H9 (cell line): ENCODE data around the gene CRBN. TPM values are rescaled to one million over a fixed set of nuclear protein-coding genes. Genes with fewer than 3 reads are reported as not detected.

ENCODE experiments used
- DNase-seq: peaks from one replicate; pipeline ENCODE4 v3.0.0-alpha.2; 2017
- H2AFZ ChIP-seq: one replicate; pipeline ENCODE4 v1.6.1; 2013; ENCODE audit warnings: mild to moderate bottlenecking, low read length, control low read depth, moderate library complexity
- H2AK5ac ChIP-seq: 2 replicates; pipeline ENCODE4 v1.6.1; 2013; ENCODE audit warnings: low read length, control low read depth, mixed read lengths; ENCODE audit not compliant: insufficient read length
- H2BK120ac ChIP-seq: one replicate; pipeline ENCODE4 v1.6.1; 2013; ENCODE audit warnings: low read depth, mild to moderate bottlenecking, low read length, control low read depth, inconsistent platforms; ENCODE audit not compliant: poor library complexity, severe bottlenecking
- H2BK12ac ChIP-seq: 2 replicates; pipeline ENCODE4 v1.6.1; 2013; ENCODE audit warnings: low read length, control low read depth, mixed read lengths, low read depth; ENCODE audit not compliant: insufficient read length
- H2BK15ac ChIP-seq: 2 replicates; pipeline ENCODE4 v1.6.1; 2013; ENCODE audit warnings: low read depth, low read length, control low read depth
- H2BK20ac ChIP-seq: one replicate; pipeline ENCODE4 v1.6.1; 2013; ENCODE audit warnings: low read depth, mild to moderate bottlenecking, low read length, control low read depth, inconsistent platforms; ENCODE audit not compliant: poor library complexity, severe bottlenecking
- H2BK5ac ChIP-seq: 2 replicates; pipeline ENCODE4 v1.6.1; 2013; ENCODE audit warnings: low read length, control low read depth, mixed read lengths; ENCODE audit not compliant: insufficient read length
- H3K14ac ChIP-seq: 2 replicates; pipeline ENCODE4 v1.6.1; 2013; ENCODE audit warnings: low read length, control low read depth; ENCODE audit not compliant: insufficient read depth
- H3K18ac ChIP-seq: 2 replicates; pipeline ENCODE4 v1.6.1; 2013; ENCODE audit warnings: low read depth, mild to moderate bottlenecking, mixed read lengths, low read length, control low read depth; ENCODE audit not compliant: insufficient read length
- H3K23ac ChIP-seq: 2 replicates; pipeline ENCODE4 v1.6.1; 2013; ENCODE audit warnings: low read length, control low read depth, mixed read lengths, low read depth; ENCODE audit not compliant: insufficient read length
- H3K23me2 ChIP-seq: 2 replicates; pipeline ENCODE4 v1.6.1; 2013; ENCODE audit warnings: low read depth, mild to moderate bottlenecking, mixed read lengths, low read length, control low read depth; ENCODE audit not compliant: insufficient read length, poor library complexity, severe bottlenecking
- H3K27ac ChIP-seq: 2 replicates; pipeline ENCODE4 v1.5.1; 2013; ENCODE audit warnings: low read length, control low read depth, mixed read lengths, low read depth; ENCODE audit not compliant: insufficient read length
- H3K27me3 ChIP-seq: 2 replicates; pipeline ENCODE4 v1.6.1; 2013; ENCODE audit warnings: low read length, control low read depth, inconsistent platforms; ENCODE audit not compliant: insufficient read depth
- H3K4ac ChIP-seq: 2 replicates; pipeline ENCODE4 v1.6.1; 2013; ENCODE audit warnings: low read depth, mild to moderate bottlenecking, control low read depth, inconsistent platforms, low read length, moderate library complexity
- H3K4me1 ChIP-seq: 2 replicates; pipeline ENCODE4 v1.6.1; 2013; ENCODE audit warnings: low read length, control low read depth, inconsistent platforms; ENCODE audit not compliant: insufficient read depth
- H3K4me2 ChIP-seq: 2 replicates; pipeline ENCODE4 v1.6.1; 2013; ENCODE audit warnings: low read length, control low read depth, mixed read lengths; ENCODE audit not compliant: insufficient read length, insufficient read depth
- H3K56ac ChIP-seq: 2 replicates; pipeline ENCODE4 v1.6.1; 2013; ENCODE audit warnings: low read depth, mild to moderate bottlenecking, mixed read lengths, low read length, control low read depth; ENCODE audit not compliant: insufficient read length
- H3K79me1 ChIP-seq: 2 replicates; pipeline ENCODE4 v1.6.1; 2013; ENCODE audit warnings: low read depth, mild to moderate bottlenecking, moderate library complexity, low read length, control low read depth, inconsistent platforms; ENCODE audit not compliant: insufficient read depth, poor library complexity, severe bottlenecking
- H3K79me2 ChIP-seq: 2 replicates; pipeline ENCODE4 v1.6.1; 2013; ENCODE audit warnings: low read length, control low read depth, inconsistent platforms; ENCODE audit not compliant: insufficient read depth
- H3K9ac ChIP-seq: 2 replicates; pipeline ENCODE4 v1.6.1; 2013; ENCODE audit warnings: low read length, control low read depth, mixed read lengths; ENCODE audit not compliant: insufficient read length; ENCODE audit errors: extremely low read depth
- H3K9me3 ChIP-seq: one replicate; pipeline ENCODE4 v1.6.1; 2013; ENCODE audit warnings: low read depth, low read length, inconsistent platforms; ENCODE audit not compliant: control insufficient read depth
- H3T11ph ChIP-seq: one replicate; pipeline ENCODE4 v1.6.1; 2013; ENCODE audit warnings: mild to moderate bottlenecking, low read length, control low read depth, inconsistent platforms
- H4K20me1 ChIP-seq: one replicate; pipeline ENCODE4 v1.6.1; 2013; ENCODE audit not compliant: control insufficient read depth, insufficient read length, insufficient read depth
- H4K5ac ChIP-seq: 2 replicates; pipeline ENCODE4 v1.6.1; 2013; ENCODE audit warnings: low read depth, mild to moderate bottlenecking, mixed read lengths, low read length, control low read depth; ENCODE audit not compliant: insufficient read length
- H4K8ac ChIP-seq: replicated peaks from 2 replicates; pipeline ENCODE4 v1.6.1; 2013; ENCODE audit warnings: low read length, control low read depth, mixed read lengths, low read depth; ENCODE audit not compliant: insufficient read length
- H4K91ac ChIP-seq: 2 replicates; pipeline ENCODE4 v1.6.1; 2013; ENCODE audit warnings: low read depth, mild to moderate bottlenecking, moderate library complexity, mixed read lengths, low read length, control low read depth; ENCODE audit not compliant: insufficient read length
- H3K27ac Mint-ChIP-seq, 3 experiments: 2 replicates in 2 of 3; 3 replicates in 1 of 3; pipeline ENCODE4 v1.8.0; 2020 to 2021; ENCODE audit warnings: mixed read lengths in 3 of 3, mild to moderate bottlenecking in 1 of 3, moderate library complexity in 1 of 3
- H3K27me3 Mint-ChIP-seq: 2 replicates; pipeline ENCODE4 v1.8.0; 2021; ENCODE audit warnings: low read depth, mild to moderate bottlenecking, moderate library complexity, mixed read lengths
- H3K36me3 Mint-ChIP-seq, 3 experiments: 2 replicates in 2 of 3; 3 replicates in 1 of 3; pipeline ENCODE4 v1.8.0; 2020 to 2021; ENCODE audit warnings: low read depth in 3 of 3, mixed read lengths in 3 of 3; ENCODE audit not compliant: insufficient read depth in 1 of 3
- H3K4me1 Mint-ChIP-seq, 2 experiments: 2 replicates each; pipeline ENCODE4 v1.8.0; 2020; ENCODE audit warnings: mixed read lengths in 2 of 2
- H3K4me3 Mint-ChIP-seq, 2 experiments: 2 replicates in 1 of 2; 3 replicates in 1 of 2; pipeline ENCODE4 v1.8.0; 2020 to 2021; ENCODE audit warnings: mild to moderate bottlenecking in 2 of 2, mixed read lengths in 2 of 2, moderate library complexity in 1 of 2
- H3K9me3 Mint-ChIP-seq, 2 experiments: 2 replicates in 1 of 2; 3 replicates in 1 of 2; pipeline ENCODE4 v1.8.0; 2020; ENCODE audit warnings: mild to moderate bottlenecking in 2 of 2, mixed read lengths in 2 of 2, moderate library complexity in 1 of 2
- CTCF ChIP-seq: fragments of 200-600 bp; sonication (generic); conservative IDR thresholded peaks from 3 replicates; pipeline ENCODE4 v1.8.0; 2021; ENCODE audit warnings: antibody characterized with exemption, mild to moderate bottlenecking
- WGBS: extraction: QIAGEN DNeasy Blood & Tissue Kit; methylation state at CpG from one replicate; pipeline ENCODE4 v1.1.7; 2013; ENCODE audit warnings: missing lambda C conversion rate, low lambda C conversion rate, mixed read lengths; ENCODE audit not compliant: insufficient read length; ENCODE audit errors: extremely low coverage; 5-methylcytosine and 5-hydroxymethylcytosine counted together
- total RNA-seq: library from RNA; stranded (reverse); gene quantifications from 2 replicates; pipeline ENCODE4 v1.2.1, GENCODE V29; 2021

The CRBN gene
- total RNA-seq, 1 experiment from 2014 or later: 40.2 TPM

GRCh38 chr3:3212781-3213440 is 33.4 kb upstream of the CRBN start:
- Histone ChIP-seq H2BK5ac (no peak overlapping the region), H3K56ac (no peak overlapping the region), H4K20me1 (no peaks in the 10 kb centered on the region), H3K9me3 (no peaks in the 10 kb centered on the region), H3K9ac (no peak overlapping the region), H4K5ac (no peak overlapping the region), H3T11ph (no peak overlapping the region), H2BK120ac (no peak overlapping the region), H3K4ac (no peak overlapping the region), H3K23ac (no peak overlapping the region), H3K27ac (no peak overlapping the region), H3K23me2 (no peaks in the 10 kb centered on the region), H4K91ac (no peak overlapping the region), H3K18ac (no peak overlapping the region), H2AK5ac (no peak overlapping the region), H2AFZ (no peak overlapping the region), H4K8ac (no peak overlapping the region), H3K27me3 (no peaks in the 10 kb centered on the region), H3K4me1 (no peaks in the 10 kb centered on the region), H2BK15ac (no peak overlapping the region), H3K4me2 (no peak overlapping the region), H3K14ac (no peak overlapping the region), H3K79me1 (no peaks in the 10 kb centered on the region), H3K79me2 (no peaks in the 10 kb centered on the region), H2BK12ac (no peak overlapping the region), H2BK20ac (no peak overlapping the region)
- Mint-ChIP-seq H3K9me3 (no peaks in the 10 kb centered on the region), H3K4me1 (peaks cover 0 to 2% of the 10 kb centered on the region in 2 experiments; a peak in 1 of 4 replicates), H3K27me3 (peaks cover 9% of the 10 kb centered on the region), H3K4me3 (no peak overlapping the region), H3K36me3 (no peaks in the 10 kb centered on the region), H3K27ac (no peak overlapping the region)
- WGBS: no CpG with 5 or more reads among the region's 7 CpGs
- no peak for DNase-seq
- no peak for TF ChIP-seq CTCF
